Stimulated activated CD8-positive, alpha-beta memory T cell treated with anti-CD3 and anti-CD28 coated beads, Interleukin-15, amount 100 ng/mL, for 24 hours (primary cell): Measurements from ENCODE around the gene RTL10.
"Not testable (repeated sequence)": the region's sequence is repeated elsewhere in the genome, so short reads cannot be mapped to it uniquely, and the experiment has no call there.

Experiments used
- DNase-seq: peaks from one replicate; pipeline ENCODE4 v3.0.0-alpha.2; 2020; ENCODE audit warnings: low read depth

RTL10 gene

DNA sequence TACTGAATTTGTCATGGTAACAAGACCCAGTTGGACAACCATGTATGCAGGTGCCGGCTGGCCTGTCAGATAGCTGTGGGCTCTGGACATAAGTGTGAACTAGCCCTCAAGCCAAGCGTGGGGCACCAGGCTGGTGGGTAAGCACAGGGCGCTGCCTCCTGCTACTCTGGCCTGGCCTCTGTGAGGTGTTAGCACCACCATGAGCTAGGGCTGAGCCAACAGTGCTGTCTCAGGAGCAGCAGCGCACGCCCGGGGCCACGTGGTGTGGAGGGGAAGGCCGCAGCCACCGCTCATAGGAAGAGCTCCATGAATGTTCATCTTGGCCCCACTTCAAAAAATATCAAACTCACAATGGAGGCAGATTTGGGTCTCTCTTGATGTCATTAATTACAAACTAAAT lies 35.3 kb upstream of the RTL10 start:
- DNase-seq, result no peak

DNA sequence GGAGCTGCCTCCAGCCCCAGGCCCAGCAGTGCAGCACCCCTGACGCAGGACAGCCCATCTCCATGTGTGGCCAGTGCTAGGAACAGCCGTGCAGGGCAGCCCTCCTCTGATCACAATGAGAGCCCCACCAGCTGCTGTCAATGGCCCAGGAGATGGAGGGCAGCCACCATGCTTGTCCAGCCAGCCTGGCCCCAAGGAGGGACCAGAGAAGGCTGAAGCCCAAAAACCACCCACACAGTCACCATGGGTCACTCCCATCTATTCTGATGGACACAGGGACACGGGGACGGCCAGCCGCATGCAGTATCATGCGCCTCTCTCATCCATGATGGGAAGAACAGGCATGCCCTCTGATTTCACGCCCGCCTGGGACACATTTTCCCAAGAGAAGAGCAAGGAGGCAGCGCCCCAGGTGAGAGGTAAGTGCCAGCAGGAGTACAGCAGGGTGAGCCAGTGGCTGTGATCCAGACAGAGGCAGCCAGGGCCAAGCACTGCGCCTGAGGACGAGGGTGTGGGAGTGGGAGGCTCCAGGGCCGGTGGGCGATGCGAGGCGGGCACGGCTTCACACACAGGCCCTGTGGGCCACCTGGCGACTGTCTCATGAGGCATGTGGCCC lies 33.6 kb upstream of the RTL10 start:
- DNase-seq, result no peak

DNA sequence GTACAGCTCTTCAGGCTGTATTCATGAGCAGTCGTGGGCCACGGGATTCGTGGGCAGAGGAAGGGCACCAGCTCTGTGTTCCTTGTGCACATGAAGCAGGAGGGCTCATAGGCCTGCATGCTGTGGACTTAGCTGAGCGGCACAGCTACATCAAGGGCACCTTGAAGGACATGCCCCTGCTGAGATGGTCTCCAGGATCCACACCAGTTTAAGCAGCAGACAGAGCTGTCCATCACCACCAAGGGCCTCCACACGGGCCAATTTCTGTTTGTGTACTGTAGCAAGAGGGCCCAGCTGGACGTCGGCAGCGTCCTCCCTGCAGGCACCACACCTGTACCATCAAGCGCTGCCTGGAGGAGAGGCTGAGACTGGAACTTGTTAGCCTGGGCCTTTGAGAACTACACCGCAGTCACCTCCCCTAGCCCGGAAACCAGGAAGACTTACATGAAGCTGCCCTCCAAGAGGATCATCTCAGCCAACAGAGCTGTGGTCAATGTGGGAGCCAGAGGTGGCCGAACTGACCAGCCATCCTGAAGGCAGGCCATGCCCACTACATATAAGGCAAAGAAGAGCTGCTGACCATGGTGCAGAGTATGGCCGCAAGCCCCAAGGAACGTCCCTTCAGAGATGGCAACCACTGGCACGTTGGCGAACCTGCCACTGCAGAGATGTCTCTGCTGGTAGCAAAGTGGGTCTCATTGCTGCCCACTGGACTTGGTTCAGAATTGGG lies 32.7 kb upstream of the RTL10 start:
- no peak for DNase-seq

DNA sequence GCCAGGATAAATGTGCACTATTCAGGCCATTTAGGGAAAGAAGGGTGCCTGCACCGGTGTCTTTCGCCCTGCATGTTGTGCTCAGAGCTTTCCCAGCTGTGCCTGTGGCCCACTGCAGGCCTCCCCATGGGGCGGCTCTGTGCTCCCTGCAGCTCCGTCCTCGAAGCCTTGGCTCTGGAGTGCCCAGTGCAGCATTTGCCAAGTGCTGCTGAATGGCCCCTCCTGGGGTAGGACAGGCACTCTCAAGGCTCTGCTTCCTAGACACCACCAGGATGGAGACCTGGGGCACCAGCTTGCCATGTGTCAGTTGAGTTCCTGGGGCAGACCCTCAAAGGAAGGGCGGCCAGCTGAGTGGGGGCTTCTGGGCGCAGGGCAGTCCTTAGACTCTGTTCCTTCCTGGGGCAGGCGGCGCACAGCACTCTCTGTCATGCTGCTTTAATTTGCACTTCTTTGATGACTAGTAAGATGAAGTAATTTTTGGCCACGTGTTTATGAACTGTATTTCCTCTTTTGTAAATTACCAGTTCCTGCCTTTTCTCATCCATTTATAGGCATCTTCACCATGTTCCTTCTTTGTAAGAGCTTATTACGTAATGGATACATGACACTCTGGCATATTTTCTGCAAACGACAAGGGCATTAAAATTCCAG lies 32.1 kb upstream of the RTL10 start:
- DNase-seq, result no peak

DNA sequence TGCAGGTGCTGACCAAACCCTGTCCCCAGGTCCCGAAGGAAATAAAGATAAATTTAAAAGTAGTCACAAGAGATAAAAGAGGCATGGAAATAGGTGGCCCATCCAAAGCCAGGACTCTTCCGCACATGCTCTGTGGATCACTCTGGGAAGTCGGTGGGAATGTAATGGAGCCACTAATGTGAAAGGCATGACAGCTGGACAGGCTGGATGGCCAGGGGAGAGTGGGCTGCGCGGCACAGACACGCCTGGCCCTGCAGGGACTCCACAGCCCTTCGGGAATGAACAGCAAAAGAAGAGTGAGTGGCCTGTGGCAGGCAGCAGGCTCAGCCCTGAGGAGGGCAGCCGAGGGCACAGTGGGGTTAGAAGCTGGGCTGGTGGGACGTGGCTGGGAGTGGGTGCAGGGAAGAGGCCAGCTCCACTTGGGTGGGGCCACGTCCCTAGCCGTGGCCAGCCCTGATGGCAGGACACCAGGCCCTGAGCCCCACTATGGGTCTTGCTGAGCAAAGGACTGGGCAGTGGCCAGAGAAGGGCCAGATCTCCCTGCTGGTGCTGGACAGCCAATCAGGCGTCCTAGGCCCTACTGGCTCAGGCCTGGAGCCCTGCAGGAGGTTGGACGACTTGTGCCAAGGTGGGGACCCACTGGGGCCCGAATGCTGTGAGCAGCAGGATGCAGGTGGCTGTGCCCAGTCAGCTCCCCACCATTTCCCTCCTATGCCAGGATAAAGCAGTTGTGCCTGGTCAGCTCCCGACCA lies 31.3 kb upstream of the RTL10 start:
- no peak for DNase-seq

DNA sequence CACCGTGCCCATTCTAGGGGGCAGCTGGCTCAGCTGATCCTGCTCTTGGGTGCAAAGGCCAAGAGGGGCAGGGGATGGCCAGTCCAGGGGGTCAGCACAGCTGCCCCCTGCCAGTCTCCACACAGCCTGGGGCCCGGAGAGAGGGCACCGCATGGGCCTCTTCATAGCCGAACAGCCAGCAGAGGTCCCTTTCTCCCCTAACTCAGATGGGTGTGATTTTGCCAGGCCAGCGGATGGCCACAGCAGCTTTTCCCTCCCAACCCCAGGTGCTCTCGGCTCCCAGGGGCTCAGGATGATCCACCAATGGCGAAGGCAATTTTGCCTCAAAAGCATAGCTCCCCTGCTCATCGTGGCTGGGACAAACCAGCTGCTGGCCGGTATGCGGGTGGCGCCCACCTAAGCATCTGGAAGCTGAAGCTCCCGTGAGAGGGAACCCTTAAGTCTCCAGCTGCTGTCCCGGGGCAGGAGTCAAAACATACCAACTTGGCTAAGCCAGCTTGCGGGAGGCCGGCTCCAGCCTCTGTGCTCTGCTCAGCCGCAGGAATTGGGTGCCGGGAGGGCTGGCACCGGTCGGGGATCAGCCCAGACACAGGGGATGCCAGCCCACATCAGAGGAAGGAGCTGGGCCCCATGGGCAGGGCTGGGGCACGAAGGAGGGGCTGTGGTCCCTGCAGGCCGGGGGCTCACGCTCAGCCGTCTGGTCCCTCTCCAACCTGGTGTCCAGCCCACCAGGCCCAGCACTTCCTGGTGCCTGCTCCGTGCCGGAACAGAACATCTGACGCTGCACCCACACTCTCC lies 30.5 kb upstream of the RTL10 start:
- no peak for DNase-seq

DNA sequence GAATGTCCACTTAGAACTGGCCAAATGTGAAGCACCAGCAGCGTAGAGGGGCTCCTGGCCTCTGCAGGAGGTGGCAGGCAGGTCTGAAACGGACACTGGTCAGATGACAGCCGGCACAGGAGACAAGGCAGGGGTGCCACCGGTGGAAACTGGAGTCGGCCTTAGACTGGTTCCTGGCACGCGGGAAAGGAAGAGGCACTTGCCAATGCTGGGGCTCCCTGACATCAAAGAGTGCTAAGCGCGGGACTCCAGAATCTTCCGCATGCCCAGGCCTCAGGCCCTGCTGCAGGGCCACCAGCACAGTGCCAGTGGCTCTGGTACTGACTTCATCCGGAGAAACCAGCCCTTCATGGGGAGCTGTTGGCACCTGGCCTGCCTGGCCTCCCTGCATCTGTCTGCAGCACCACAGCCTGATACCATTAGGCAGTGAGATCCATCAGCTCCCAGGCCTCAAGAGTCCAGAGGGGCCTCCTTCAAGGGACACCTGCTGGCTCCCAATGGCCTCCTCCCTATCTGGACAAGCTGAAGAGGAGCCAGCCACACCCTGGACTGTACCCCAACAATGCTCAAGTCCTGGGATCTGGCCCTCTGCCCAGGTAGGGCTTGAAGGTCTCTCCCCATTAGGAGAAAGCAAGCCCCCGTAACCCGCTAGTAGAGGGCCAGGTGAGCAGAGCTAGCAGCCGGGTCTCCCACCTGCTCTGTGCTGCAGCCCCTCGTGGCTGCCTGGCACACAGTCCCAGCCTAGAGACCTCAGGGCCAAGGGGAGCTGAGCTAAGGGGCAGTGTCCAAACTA lies 29.7 kb upstream of the RTL10 start:
- DNase-seq, result no peak

DNA sequence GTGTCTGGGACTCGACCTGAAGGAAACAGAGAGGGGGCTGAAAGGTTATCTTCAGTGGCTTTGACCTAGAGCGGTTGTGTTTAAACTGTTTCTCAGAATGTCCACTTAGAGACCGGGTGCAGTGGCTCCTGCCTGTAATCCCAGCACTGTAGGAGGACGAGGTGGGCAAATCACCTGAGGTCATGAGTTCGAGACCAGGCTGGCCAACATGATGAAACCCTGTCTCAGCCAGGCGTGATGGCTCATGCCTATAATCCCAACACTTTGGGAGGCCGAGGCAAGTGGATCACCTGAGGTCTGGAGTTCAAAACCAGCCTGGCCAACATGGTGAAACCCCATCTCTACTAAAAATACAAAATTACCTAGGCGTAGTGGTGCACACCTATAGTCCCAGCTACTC lies 28.8 kb upstream of the RTL10 start:
- DNase-seq, result not testable (repeated sequence)

DNA sequence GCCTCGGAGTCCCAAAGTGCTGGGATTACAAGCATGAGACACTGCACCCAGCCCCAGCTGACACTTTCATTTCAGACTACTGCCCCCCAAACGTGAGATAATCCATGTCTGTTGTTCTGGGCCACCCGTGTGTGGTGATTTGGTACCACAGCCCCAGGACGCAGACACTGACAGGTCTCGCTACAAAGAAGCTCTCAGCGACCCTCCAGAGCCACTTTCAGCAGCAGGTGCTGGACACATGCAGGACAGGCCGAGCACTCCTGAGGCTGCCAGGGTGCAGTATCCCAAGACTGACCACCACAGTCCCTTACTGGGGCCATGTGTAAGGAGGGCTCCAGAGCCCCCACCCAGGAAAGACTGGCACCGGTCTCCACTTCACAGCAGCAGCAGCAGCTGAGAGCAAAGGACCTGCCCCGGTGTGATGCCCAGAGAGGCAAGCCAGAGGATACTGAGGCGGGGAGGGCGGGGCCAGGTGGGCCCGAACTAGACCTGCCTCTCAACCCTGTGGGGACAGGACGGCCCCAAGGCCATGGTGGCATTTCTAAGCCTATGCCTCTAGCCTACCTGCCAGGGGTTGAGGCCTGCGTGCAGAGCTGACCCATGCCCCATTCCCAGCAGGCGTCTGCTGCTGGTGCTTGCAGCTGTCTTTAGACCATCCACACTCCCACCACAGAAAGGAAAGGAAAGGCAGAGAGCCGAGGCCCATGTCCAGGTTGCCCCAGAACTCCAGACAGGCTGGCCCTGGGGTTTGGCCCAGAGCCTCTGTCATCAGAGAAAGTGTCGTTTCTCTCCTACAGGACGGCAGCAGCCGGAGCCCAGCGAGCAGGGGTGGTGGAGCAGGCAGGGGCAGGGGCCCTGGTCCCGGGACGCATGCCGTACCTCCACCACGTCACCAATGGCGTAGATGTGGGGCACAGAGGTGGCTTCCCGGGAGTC lies 28.0 kb upstream of the RTL10 start:
- DNase-seq, result no peak

DNA sequence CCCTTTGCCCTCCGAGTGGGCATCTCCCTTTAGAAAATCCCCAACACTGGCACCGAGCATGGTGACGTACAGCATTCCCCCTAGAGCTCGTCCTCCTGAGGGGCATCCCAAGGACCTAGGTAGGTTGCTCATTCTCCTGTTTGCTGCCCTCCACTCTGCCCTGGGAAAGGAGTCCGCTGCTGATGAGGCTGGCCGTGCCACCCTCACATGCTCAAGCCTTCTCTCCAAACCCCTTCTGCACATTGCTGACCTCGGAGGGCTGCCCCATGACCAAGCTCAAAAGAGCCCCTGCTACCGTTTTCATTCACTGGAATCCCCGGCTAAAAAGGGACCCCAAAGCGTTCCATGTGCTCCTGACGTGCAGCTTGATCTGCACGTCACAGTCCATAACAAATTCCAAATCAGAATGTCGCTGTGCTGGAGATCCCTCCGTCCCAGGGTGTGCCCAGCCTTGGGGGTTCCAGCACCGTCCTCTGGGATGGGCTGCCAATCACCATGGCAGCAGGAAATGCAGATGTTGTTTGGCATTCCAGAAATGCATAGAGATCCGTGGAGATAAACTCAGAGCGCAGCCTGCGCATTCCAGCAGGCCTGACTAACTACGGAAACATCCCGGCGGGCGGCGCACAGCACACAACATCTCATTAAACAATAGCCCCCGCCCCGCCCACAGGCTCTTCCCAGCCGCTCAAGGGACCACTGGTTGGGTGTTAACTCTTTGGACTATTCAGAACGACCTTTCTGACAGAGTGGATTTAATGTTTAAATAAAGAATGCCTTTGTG lies 26.3 kb upstream of the RTL10 start:
- no peak for DNase-seq

DNA sequence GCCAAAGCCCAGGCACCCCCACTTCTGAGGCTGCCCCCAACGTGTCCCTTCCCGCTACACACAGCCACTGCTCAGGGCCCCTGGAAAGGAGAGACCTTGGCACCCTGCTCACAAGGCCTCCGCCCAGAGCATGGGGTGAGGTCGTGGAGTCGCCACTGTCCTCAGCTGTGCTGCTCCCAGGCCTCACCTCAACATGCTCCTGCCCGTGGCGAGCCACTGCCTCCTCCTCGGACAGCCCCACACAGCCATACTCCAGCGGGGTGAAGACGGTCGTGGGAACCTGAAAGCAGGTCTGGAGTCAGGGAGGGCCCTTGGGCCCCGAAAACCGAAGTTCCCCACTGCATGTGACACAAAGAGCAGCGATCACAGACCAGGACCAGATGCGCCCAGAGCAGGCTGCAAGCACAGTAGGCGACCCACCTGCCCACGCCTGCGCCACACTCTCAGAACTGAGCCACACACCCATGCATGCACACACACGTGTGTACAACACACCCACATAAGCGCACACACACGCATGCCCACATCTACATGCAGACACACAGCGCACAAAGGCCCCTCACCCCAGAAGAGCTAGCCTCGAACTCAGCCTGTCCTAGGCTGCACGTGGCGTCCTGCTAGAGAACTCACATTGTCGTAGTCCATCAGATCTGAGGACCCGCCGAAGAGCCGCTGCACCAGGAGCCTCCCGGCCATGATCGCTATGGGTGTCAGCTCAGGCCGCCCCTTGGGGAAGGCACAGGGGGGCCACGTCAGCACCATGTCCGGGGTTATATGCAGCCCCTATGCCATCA lies 25.5 kb upstream of the RTL10 start:
- DNase-seq, result no peak

DNA sequence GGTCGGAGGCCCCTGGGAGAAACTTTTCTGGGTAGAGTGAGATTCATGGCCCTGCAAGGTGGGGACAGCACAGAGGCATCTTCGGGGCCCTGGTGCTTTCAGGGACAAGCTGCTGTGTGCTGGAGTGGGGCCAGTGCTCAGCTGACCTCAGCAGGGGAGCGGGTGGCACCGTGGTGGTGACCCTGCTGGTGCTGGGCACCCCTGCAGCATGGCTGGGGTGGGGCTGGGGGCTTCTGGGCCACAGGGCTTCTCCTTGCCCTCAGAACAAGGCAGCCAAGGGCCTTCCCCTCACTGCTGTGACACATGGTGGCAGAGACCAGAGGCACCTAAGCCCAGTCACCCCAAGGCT lies 24.9 kb upstream of the RTL10 start:
- no peak for DNase-seq

DNA sequence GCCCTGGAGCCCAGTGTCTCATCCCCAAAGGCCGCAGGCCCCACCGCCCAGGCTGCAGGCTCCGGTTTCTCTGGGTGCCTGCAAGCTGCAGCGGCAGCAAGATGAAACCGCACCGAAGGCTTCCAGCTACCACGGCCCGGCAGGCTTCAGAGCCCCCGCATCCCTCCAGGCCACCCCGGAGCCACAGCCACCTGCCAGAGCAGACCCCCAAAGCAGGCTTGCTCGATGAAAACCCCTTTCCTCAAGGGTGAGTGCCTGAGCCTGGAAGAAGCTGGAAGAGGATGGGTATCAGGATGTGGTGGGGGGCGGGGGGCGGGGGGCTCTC lies 24.5 kb upstream of the RTL10 start:
- no peak for DNase-seq

DNA sequence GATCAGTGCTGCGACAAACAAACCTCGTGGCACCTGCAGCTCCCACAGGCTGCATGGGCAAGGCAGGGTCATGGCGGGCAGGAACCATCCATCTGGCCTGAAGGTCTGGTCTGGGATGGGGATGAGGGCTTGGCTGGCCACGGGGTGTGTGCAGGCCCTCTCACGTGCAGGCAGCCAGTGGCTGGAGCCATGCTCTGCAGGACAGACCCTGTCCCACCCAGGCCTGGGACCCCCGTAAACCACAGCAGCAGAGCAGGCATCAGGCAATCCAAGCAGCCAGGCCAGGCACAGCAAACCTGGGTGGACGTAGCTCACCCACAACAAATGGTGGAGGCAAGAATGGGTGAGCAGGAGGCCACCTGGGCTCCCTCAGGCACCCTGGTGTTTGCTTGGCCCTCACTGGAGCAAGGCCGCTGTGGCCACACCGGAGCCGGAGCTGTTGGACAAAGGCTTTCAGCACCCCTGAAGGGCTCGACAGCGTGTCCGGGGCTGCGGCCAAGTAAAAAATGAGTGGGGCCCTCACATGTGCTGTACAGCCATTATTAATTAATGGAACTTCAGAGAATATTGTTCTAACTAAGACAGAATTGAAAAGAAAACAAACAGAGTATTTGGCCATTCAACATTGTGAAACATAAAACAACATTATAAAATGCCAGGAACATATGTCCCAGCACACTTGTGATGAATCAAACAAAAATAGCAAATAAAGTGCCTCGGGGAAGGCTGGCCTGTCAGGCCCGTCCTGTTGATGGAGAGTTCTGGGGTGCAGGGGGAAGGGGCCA lies 24.0 kb upstream of the RTL10 start:
- no peak for DNase-seq

DNA sequence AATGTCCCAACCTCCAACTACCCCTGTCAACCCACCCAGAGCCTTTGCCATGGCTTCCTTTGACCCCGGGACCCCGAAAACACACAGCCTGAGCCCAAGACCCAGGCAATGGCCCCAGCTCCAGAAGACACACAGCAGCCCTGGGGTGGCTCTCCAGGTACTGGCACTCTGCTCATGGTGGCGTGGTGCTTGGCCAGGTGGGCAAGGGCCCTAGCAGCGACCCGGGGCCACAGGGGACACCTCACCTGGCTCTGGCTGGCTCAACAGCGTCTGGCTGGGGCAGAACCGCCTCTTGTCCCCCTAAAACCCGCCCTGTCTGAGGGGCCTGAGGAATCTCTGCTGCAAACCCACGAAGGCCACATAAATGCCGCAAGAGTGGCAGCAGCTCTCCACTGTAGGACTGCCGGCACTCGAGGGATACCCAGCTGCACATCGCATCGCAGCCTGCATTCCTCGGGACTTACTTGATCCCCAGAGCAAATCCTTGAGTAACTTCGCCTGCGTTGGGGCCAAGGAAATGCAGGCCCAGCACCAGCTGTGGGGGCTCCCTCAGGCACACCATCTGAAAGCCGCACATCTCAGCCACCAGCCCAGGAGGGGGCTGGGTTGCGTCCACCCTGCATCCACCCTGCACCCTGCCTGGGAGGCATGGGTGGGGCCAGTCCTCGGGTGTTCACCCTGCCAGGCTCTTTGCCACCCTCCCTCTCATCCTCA lies 23.1 kb upstream of the RTL10 start:
- no peak for DNase-seq

DNA sequence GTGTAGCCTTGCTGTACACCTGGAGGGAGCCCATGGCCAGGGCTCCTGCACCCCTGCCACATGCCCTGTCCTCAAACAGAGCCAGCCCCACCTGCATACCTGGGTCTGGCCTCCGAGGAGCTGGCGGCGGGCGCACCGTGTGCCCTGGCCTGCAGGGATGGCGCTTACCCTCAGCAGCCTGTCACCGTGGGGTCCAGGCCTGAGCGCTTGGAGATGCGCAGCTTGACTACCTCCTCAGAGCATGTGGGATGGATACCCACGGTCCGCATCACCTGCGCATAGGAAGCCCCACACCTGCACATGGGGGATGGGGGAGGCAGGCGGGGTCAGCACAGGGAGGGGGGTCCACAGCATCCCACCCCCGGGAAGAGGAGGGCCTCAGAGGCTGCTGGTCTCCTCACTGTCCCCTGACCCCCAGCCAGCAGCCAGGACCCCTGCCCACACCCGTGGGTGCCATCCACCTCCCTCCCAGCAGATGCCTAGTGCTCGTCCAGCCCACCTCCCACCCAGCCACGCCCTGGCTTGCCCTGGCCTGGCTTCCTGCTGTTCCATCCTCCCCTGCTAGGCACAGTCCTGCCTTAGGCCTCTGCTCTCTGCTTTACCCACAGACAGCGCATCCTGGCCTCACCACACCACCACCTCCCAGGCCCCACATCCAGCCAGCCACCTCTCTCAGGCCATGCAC lies 22.4 kb upstream of the RTL10 start:
- DNase-seq, result no peak
